Measurements from ENCODE around the gene EN1. TPM values are rescaled to one million over a fixed set of nuclear protein-coding genes. Genes with fewer than 3 reads are reported as not detected.

The EN1 gene
- total and polyA plus RNA-seq, 2 of the 13 experiments (the other 11 are each of a cell fraction or from before 2014, with no cell fraction given), result not detected

DNA sequence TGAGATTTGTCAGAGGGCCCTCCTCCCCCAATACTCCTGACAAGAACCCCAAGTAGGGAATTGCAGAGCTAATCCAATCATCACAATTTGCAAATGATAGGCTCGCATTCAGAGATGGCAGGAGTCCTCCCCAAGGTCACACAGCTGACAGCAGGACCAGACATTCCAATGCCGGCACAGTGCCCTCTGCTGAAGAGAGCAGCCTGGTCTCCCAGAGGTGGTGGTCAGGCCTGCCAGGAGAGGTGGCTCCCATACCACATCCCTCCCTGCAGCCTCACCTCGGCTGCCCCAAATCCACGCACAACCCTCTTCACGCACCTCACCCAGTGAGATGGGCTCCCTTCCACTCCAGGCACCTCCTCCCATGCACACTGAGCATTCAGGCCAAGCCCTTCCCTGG is 25.4 kb downstream of the EN1 start:
- BruUV-seq (replicated peaks), result no TSS peak
- no peak overlapping the region for H3K4me2 ChIP-seq (ENCODE audit: low read depth, low read length)
- ChIA-PET CTCF (ENCODE audit: low intra/inter-chr PET ratio, low total read pairs) (no interaction called here), POLR2A (no interaction called here)
- no peak overlapping the region for H2AFZ ChIP-seq (ENCODE audit: low read length)
- no peaks in the 10 kb centered on the region for H3K79me2 ChIP-seq (ENCODE audit: insufficient read depth, low read length)
- H3K9me3 ChIP-seq (ENCODE audit: low read length), result no peaks in the 10 kb centered on the region
- ATAC-seq (no peak), DNase-seq (ENCODE audit: low spot score) (no peak), FAIRE-seq (no peak)
- intact Hi-C loops (cut with micrococcal nuclease; ENCODE audit: unreplicated experiment), result no loop called here
- no peak overlapping the region for H3K4me3 ChIP-seq (replicated peaks in 1 of 3; ENCODE audit: insufficient read depth in 1 of 3, low read depth in 2 of 3, low read length in 3 of 3)
- no peaks in the 10 kb centered on the region for H3K4me1 ChIP-seq (ENCODE audit: insufficient read depth, low read length)
- no peak overlapping the region for H3K27ac ChIP-seq (ENCODE audit: extremely low read length, insufficient read depth, low read length)
- H4K20me1 ChIP-seq (ENCODE audit: insufficient read depth, low read length), result no peaks in the 10 kb centered on the region
- WGBS (ENCODE audit: low lambda C conversion rate), result 18% methylated on average over 4 of the region's 5 CpGs
- peaks cover 1 to 38% of the 10 kb centered on the region in 2 experiments; a peak in 4 of 5 replicates for H3K27me3 ChIP-seq (ENCODE audit: control insufficient read depth in 1 of 2, insufficient read depth in 2 of 2, low read length in 2 of 2)
- no peaks in the 10 kb centered on the region for H3K36me3 ChIP-seq (replicated peaks in 1 of 2; ENCODE audit: control insufficient read depth in 1 of 2, insufficient read depth in 2 of 2, low read length in 2 of 2)
- TF ChIP-seq ZMYM3 (CRISPR knock-in tag; IDR thresholded peaks at IDR 0.05) (no peak), CEBPG (CRISPR knock-in tag; IDR thresholded peaks at IDR 0.05) (no peak), ZNF660 (CRISPR knock-in tag; IDR thresholded peaks at IDR 0.05; ENCODE audit: borderline replicate concordance, low read depth) (no peak), ZNF768 (CRISPR knock-in tag; IDR thresholded peaks at IDR 0.05) (peak; percentile 91), ELF3 (CRISPR knock-in tag; IDR thresholded peaks at IDR 0.05) (no peak), TIGD3 (CRISPR knock-in tag; IDR thresholded peaks at IDR 0.05; ENCODE audit: borderline replicate concordance) (no peak)
- no peak overlapping the region for H3K9ac ChIP-seq (ENCODE audit: insufficient read depth, low read depth, low read length)
- in situ Hi-C loops (cut with HindIII; ENCODE audit: extremely low pct_ligation_motif_present, low pct_unique_long_range_greater_than_20kb), result no loop called here

GRCh38 chr2:118817469-118817868 is 30.0 kb downstream of the EN1 start:
- DNase-seq (ENCODE audit: low spot score), result no peak
- BruUV-seq (replicated peaks), result no TSS peak
- Histone ChIP-seq H3K36me3 (replicated peaks in 1 of 2; ENCODE audit: control insufficient read depth in 1 of 2, insufficient read depth in 2 of 2, low read length in 2 of 2) (no peaks in the 10 kb centered on the region), H3K27ac (ENCODE audit: extremely low read length, insufficient read depth, low read length) (no peak overlapping the region), H3K4me3 (replicated peaks in 1 of 3; ENCODE audit: insufficient read depth in 1 of 3, low read depth in 2 of 3, low read length in 3 of 3) (no peak overlapping the region), H2AFZ (ENCODE audit: low read length) (no peak overlapping the region), H3K9me3 (ENCODE audit: low read length) (no peaks in the 10 kb centered on the region), H4K20me1 (ENCODE audit: insufficient read depth, low read length) (no peaks in the 10 kb centered on the region), H3K9ac (ENCODE audit: insufficient read depth, low read depth, low read length) (no peak overlapping the region), H3K4me1 (ENCODE audit: insufficient read depth, low read length) (no peaks in the 10 kb centered on the region), H3K4me2 (ENCODE audit: low read depth, low read length) (no peak overlapping the region), H3K27me3 (ENCODE audit: control insufficient read depth in 1 of 2, insufficient read depth in 2 of 2, low read length in 2 of 2) (peaks cover 2 to 49% of the 10 kb centered on the region in 2 experiments; a peak in 4 of 5 replicates), H3K79me2 (ENCODE audit: insufficient read depth, low read length) (no peaks in the 10 kb centered on the region)
- POLR2A ChIA-PET, result no interaction called here
- in situ Hi-C loops (cut with HindIII; ENCODE audit: extremely low pct_ligation_motif_present, low pct_unique_long_range_greater_than_20kb) (no loop called here), intact Hi-C loops (cut with micrococcal nuclease; ENCODE audit: unreplicated experiment) (no loop called here)
- no peak for FAIRE-seq
- no peak for ATAC-seq
- CTCF ChIA-PET (ENCODE audit: low intra/inter-chr PET ratio, low total read pairs), result no interaction called here
- 15% methylated on average over 4 of the region's 4 CpGs for WGBS (ENCODE audit: low lambda C conversion rate)
- TF ChIP-seq PAWR (CRISPR knock-in tag; IDR thresholded peaks at IDR 0.05; ENCODE audit: borderline replicate concordance) (no peak), EED (CRISPR knock-in tag; IDR thresholded peaks at IDR 0.05) (no peak), ZNF331 (CRISPR knock-in tag; IDR thresholded peaks at IDR 0.05) (no peak), ZNF207 (IDR thresholded peaks at IDR 0.05; ENCODE audit: borderline replicate concordance) (no peak), SIX1 (CRISPR knock-in tag; IDR thresholded peaks at IDR 0.05; ENCODE audit: borderline replicate concordance) (no peak), ZNF558 (CRISPR knock-in tag; IDR thresholded peaks at IDR 0.05; ENCODE audit: borderline replicate concordance) (no peak), RFXAP (CRISPR knock-in tag; IDR thresholded peaks at IDR 0.05; ENCODE audit: borderline replicate concordance) (no peak)
- TF ChIP-seq, protein P1, sequence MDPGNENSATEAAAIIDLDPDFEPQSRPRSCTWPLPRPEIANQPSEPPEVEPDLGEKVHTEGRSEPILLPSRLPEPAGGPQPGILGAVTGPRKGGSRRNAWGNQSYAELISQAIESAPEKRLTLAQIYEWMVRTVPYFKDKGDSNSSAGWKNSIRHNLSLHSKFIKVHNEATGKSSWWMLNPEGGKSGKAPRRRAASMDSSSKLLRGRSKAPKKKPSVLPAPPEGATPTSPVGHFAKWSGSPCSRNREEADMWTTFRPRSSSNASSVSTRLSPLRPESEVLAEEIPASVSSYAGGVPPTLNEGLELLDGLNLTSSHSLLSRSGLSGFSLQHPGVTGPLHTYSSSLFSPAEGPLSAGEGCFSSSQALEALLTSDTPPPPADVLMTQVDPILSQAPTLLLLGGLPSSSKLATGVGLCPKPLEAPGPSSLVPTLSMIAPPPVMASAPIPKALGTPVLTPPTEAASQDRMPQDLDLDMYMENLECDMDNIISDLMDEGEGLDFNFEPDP (CRISPR knock-in tag; conservative IDR thresholded peaks at IDR 0.05), result no peak
